HG03439 (cell line): Measurements from ENCODE around the gene LIPE.
A peak's percentile ranks its signal among the peaks of the same experiment; 100 is the strongest.

ENCODE experiments used
- ATAC-seq: cut with Tn5 transposase; IDR thresholded peaks from one replicate; pipeline ENCODE4 v1.9.1; 2021; ENCODE audit warnings: mild to moderate bottlenecking, moderate library complexity; ENCODE audit not compliant: unreplicated experiment

LIPE gene

DNA sequence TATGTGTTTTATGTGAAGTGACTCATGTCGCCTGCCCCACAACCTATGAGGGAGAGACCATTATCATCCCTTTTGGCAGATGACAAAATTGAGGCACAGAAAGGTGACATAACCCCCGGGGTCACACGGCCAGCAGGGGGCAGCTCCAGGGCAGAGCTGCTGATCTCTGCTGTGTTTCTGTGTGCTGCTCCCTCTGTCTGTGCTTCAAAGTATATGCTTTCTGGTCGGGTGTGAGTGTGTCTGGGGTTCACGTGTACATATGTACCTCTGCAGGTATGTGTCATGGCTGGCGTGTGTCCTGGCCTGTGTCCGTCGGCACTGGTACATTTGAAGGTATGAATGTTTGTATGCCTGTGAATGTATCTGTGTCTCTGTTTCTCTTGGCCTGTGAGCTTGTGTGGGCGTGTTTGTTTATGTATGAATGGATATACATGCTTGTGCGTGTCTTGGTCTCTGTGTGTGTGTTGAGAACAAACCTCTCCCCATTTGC, 7.1 kb downstream of the LIPE start:
- ATAC-seq = peak; percentile 35

DNA sequence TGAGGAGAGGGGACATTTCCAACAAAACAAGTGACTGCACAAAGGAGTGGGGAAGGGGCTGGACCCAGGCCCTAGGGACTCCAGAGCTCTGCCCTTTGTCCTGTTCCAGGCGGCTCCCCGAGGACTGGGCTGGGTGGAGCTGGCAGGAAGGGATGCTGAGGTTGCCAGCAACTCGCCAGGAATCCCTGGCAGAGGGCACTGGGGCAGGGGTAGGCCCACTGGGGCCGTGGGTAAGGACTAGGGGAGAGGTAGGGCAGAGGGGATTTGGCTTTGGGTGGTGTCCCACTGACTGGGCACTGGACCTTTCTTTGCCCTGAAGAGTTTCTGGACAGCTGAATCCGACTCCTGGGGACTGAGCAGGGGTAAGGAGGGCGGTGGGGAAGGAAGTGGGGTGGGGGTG, 7.9 kb downstream of the LIPE start:
- ATAC-seq = no peak

- ATAC-seq = no peak
Observed at GRCh38 chr19:42412661-42413076, 14.5 kb downstream of the LIPE start.

GRCh38 chr19:42412227-42412626, 15.0 kb downstream of the LIPE start:
- ATAC-seq = no peak

- ATAC-seq = no peak
Observed at GRCh38 chr19:42411581-42412178, 15.5 kb downstream of the LIPE start.

DNA sequence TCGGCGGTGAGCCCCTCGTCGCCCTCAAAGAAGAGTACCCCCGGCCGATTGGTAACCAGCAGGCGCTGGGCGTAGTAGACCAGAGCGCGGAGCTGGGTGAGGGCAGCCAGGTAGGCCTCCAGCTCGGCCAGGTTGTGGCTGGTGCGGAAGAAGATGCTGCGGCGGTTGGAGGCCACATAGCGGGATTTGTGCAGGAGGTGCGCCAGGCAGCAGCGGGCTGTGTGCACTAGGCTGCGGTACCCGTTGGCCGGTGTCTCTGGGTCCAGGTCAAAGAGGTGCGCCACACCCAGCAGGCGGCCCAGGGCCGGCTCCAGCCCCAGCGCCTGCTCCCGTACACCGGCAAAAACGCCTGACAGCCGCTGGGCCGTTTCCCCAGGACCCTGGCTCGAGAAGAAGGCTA, 16.8 kb downstream of the LIPE start:
- ATAC-seq = no peak

DNA sequence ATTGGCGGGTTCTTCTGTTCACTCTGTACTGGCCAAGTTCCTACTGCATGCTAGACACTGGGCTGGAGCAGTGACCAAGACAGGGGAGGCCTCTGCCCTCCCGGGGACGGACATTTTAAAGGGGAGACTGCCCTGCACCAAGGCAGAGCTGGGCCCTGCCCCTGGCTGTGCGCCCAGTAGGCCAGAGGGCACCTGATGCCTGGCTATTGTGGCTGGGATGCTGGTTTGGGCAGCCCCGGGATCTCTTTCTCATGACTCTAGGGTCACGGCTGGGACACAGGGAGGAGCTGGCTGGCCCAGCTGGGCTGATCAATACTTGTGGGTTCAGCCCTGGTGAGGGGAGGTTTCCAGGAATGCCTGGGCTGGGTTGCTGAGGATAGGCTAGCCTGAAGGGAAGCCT, 17.7 kb downstream of the LIPE start:
- no peak for ATAC-seq

- no peak for ATAC-seq
Observed at GRCh38 chr19:42407816-42408175, 19.4 kb downstream of the LIPE start.

DNA sequence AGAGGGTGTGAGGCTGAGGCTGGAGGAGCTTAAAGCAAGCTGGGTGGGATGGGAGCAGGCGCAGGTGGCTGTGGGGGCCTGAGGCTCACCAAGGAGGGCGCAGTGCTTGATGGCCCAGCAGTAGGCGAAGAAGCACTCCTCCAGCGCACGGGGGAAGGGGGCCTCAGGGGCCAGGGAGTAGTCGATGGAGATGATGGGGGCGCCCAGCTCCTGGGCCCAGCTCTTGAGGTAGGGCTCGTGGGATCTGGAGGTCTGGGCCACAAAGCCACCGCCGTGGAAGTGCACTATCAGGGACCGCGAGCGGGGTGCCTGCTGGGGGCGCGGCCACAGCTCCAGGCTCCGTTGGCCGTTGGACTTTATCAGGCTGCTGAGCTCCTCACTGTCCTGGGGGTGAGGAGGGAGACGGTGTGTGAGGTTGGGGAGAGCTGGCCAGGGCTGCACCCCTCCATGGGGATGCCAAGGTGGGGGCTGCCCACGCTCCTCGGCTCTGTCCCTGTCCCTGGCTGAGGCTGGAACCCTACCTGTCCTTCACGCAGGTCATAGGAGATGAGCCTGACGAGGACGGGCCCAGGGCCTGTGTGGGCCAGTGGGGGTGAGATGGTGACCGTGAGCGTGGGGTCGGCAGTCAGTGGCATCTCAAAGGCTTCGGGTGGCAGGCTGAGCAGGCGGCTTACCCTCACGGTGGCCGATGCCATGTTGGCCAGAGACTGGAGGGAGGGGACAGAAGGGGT, 19.9 kb downstream of the LIPE start:
- ATAC-seq = no peak

GRCh38 chr19:42406111-42406510, 21.1 kb downstream of the LIPE start:
- no peak for ATAC-seq

GRCh38 chr19:42403586-42403985, 23.6 kb downstream of the LIPE start:
- ATAC-seq = no peak

GRCh38 chr19:42402376-42403116, 24.6 kb downstream of the LIPE start:
- no peak for ATAC-seq

DNA sequence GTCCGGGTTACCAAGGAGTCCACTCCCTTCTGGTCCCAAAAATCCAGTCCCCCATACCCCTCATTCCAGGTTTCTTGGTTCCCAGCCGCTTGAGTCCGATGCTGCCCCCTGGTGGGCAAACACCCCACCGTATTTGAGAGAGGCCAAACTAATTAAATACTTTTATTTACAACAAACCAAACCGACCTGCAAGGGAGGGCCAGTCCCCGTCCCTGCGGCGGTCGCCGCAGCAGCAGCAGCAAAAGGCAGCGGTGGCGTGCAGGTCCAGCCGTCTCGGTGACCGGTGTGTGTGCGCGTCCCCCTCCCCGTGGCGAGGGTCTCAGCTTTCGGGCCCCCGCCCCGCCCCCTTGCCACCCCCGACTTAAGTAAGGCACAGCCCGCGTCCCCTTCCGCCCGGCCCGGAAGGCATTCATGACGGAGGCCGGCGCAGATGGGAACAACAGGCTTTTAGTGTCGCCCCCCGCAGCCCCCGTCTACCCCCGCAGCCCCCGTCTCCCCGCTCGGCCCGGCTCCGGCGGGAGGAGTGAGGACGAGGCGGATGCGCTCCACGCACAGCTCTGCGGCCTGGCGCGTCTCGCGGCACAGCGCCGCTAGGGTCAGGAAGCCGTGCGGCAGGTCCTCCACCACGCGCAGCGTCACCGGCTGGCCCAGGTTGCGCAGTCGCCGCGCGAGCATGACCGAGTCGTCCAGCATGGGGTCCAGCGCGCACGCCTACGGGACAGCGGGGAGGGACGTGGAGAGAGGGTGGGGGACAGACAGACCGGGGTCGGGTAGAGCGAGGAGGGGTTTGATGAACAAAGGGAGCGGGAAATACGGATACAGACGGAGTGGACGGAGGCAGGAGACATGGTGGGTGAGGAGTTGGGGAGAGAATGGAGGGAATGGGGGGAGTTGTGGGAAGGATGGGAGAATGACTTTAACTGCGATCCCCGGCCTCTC, 25.6 kb downstream of the LIPE start:
- no peak for ATAC-seq

DNA sequence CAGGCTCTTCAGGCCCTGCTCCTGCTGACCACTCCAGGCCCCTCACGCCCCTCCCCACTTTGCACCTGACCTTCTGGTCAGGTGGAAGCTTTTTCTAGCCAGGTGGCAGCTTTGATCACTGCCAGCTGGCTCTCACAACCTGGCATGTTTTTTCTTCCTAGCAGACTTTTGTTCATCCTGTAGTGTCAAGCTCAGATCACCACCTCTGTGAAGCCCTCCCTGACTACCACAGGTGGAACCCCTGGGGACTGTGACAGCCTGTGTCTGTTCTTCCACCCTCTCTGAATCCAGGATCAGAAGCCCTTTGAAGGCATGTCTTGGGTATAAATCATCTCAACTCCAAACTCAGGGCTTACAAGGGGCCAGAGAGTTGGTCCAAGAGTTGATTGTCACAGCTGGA, 26.8 kb downstream of the LIPE start:
- ATAC-seq = no peak

DNA sequence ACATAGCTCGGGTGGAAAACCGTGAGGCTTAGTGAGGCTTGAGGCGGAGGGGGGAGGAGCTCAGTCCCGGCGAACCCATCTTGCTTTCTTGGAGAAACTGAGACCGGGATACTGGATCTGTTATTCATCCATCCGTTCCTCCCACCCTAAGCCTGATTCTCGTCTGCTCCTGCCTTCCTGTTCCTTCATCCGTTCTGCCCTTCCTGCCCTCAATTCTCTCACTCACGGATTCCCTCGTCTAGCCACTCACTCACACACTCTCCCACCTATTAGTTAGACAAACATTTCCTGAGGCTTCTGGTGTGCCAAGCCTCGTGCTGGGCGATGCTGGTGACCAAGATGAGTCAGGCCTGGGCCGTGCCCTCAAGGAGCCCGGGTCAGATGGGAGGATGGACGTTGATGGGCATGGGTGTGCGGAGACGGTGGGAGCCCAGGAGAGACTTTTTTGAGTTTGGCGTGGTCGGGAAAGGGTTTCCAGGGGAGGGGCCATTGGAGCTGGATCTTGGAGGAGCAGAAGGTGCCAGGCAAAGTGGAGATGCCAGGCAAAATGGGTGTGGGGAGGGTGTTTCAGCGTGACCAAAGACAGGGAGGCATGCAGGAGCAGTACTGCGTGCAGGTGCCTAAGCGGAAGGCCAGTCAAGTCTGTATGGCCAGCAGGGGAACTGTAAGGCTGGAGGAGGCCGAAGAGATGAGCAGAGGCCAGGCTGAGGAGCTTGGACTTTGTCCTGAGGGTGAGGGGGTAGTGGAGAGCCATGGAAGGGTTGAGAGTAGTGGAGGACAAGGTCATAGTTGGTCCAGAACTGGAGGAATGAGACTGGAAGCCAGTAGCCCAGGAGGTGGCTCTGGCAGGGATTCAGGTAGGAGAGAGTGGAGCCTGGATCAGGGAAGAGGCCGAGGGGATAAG, 29.7 kb downstream of the LIPE start:
- no peak for ATAC-seq

GRCh38 chr19:42396381-42397262, 30.6 kb downstream of the LIPE start:
- ATAC-seq = peak; percentile 93

- no peak for ATAC-seq
Observed at GRCh38 chr19:42394751-42395150, 32.4 kb downstream of the LIPE start.

- no peak for ATAC-seq
Observed at GRCh38 chr19:42392165-42392564, 35.0 kb downstream of the LIPE start.

- no peak for ATAC-seq
Observed at GRCh38 chr19:42389899-42390298, 37.3 kb downstream of the LIPE start, which contains the start of gene CNFN. CNFN (minus strand) TSS chr19:42390297; CDS start chr19:42389037, 1,260 bp downstream.
